UCSD-AML1 (cell line): ENCODE measurements around the gene IL18R1.
A peak's percentile ranks its signal among the peaks of the same experiment; 100 is the strongest.

ENCODE experiments used
- DNase-seq: peaks from one replicate; lab custom pipeline; 2025; ENCODE audit not compliant: unreplicated experiment; lab: John Stamatoyannopoulos, UW

Gene IL18R1

DNA sequence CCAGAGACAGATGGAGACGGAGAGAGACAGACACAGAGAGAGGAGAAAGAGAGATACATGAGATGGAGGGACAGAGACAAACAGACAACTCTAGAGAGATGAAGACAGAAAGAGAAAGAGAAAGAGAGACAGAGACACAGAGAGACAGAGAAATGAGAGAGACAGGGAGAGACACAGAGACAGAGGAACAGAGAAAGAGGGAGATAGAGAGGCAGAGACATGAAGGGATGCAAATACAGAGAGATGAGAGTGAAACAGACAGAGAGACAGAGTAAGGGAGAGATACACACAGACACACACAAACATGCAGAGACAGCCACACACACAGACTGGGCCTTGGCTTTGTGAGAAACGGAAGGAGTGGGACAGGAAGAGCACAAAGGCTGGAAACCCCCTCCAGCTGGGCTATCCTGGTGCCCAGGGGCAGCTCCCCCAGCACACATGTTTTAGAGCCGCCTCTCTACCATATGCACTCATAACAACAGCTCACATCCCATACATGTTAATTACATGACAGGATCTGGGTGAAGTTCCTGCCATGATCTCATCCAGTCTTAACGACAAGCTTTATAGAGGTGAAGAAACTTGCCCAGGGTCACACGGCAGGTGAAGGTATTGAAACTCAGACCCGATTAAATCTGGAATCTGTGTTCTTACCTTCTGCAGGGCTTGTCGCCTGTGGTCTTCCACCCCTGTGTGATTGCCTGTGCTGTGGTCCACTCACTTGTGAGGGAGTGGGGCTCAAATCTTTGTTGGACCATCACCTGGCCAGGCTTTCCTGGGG, 32.4 kb downstream of the IL18R1 start:
- DNase-seq = no peak

DNA sequence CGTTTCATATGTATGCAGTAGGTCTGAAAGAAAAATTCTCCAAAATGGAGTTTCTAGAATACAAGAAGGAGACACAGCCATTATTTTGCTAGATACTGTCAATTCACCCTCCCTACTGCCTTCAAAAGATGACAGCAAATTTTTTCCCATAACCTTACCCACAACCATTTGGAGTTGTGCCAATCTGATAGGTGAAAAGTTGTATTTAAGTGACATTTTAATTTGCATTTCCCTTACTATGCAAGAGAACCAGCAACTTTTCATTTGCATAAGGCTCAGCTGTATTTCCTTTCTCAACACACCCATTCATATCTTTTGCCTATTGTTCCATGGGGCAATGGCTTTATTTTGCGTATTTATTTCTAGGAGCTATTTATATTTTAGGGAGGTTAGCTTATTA, 36.0 kb downstream of the IL18R1 start:
- no peak for DNase-seq

- no peak for DNase-seq
Observed at GRCh38 chr2:102392096-102392495, 36.5 kb downstream of the IL18R1 start.

- DNase-seq = no peak
Observed at GRCh38 chr2:102392942-102393341, 37.3 kb downstream of the IL18R1 start.

DNA sequence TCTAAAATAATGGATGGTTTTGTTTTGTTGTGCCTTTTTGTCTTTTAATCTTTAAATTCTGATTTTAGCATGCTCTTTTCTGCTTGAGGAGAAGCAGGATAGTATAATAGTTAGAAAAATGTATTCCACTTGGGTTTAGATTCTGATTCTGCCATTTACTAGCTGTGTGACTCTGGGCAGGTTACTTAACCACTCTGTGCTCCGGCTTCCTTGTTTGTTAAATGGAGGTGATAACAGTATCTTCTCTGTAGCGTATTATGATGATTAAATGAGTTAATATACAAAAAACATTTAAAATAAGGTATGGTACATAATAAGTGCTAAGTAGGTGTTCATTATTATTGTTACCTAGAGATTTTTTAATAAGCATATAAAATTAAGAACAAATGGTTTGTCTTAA, 40.4 kb downstream of the IL18R1 start:
- DNase-seq = no peak

DNA sequence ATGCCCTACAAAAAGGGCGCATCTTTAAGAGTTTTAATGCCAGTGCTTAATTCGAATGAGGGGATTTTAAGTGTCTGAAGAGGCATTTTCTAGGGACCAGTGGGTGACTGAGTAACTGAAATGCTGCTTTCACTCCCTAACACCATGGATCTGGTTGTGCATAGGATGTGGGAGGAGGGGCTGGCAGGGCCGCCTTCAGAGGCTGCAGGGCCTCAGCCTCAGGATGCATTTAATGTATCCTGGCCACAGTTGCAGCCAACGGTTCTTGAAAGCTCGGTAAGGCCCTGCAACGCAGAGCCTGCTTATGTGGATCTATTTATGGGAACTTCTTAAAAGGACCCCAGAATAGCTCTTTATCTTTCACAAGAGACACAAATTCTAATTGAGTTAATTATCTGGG, 41.6 kb downstream of the IL18R1 start:
- DNase-seq = peak; percentile 32

DNA sequence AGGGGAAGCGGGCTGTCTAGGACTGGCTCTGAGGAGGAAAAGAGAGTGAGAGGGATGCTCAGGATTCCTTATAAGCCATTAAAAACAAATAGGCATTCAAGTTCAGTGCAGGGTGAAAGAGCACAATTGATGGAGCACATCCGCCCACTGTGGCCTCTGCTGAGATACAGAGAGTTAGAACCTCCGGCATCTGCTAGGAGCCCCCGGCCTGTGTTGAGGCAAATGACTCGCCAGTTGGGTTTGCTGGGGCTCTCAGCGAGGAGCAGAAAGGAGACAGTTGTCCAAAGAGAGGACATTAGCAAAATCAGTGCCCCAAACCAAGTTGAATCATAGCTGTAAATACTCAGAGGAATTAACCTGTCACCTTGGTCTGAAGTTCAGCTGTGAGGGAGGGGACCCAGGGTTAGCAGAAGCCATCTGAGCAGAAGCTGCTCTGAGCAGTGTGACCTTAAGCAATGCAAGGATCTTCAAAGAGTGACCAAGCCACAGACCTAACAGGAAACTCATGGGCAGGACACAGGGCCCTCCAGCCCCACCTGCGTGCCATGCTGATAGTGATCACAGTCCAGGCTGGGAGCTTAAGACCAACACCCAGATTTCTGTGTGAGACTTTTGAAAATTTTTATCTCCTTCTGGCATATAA, 44.0 kb downstream of the IL18R1 start:
- no peak for DNase-seq

DNA sequence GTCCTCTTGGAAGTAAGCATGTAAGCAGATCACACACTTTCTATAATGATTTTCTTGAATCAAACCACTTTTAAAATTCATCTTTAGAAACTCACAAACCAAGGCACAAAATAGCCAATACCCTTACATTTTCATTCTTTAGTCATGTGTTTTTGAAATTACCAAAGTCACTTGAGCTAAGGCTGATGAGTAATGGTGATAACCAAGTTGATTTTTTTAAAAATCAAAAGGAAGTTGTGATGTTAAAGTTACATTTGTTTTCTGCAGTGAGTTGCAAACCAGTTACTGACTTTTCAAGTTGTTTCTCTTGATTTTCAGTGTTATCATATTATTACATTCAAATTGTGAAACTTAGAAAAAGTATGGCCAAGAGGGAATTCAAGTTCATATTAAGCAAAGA, 45.9 kb downstream of the IL18R1 start:
- DNase-seq = no peak

- no peak for DNase-seq
Observed at GRCh38 chr2:102401865-102402264, 46.3 kb downstream of the IL18R1 start.

GRCh38 chr2:102410952-102411351, 55.4 kb downstream of the IL18R1 start:
- no peak for DNase-seq

DNA sequence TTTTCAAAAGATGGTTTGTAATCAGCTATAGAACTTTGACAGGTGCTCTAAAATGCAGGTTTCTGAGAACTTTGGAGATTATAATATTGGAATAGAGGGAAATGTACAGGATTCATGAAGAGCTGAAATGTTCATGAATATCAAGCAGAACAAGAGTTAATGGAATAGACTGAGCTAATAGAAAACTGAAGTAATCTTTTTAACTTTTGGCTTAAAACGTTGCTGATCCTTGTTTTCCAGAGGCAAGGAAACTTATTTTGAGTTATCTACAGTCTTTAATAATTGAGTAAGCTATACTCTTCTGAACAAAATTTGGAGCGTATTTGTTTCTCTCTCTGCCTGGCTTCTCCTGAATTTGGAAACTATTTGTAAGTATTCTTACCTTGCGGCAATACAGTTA, 56.6 kb downstream of the IL18R1 start:
- no peak for DNase-seq

DNA sequence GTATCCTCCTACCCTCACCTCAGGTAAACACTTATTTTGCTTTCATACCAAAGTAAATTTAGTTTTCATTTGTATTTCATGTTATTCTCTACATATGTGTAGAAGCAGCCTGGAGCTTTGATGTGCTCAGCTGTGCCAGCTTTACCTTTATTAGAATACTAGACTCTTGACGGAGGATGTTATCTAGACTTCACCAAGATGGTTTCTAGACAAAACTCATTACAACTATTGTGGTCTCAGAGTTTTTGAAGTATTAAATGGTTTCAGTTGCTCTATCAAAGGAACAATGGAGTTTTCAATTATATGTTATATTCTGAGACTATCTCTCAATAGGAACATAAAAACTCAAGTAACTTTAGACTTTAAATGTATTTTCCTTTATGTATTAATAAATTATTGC, 62.4 kb downstream of the IL18R1 start:
- DNase-seq = no peak

DNA sequence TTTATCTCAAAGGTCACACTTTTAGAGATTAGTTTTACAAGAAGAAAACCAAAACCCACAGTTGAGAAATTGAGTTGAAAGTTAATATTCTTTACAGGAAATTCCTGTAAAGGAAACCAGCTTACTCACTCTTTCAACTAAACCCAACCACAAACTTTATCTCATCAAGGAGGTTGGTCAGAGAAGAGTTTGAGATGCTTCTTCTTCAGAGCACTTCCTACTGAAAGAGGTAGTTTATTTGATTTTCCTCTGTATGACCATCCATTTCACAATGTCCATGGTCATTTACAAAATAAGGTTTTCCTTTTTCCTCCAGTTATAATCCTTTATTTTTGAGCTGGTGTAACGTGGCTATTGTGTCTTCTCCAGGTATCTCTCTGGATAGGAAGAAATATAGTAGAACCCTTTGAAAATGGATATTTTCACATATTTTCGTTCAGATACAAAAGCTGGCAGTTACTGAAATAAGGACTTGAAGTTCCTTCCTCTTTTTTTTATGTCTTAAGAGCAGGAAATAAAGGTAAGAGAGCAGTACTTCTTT, 62.9 kb downstream of the IL18R1 start:
- no peak for DNase-seq

- DNase-seq = no peak
Observed at GRCh38 chr2:102420290-102420689, 64.7 kb downstream of the IL18R1 start.

DNA sequence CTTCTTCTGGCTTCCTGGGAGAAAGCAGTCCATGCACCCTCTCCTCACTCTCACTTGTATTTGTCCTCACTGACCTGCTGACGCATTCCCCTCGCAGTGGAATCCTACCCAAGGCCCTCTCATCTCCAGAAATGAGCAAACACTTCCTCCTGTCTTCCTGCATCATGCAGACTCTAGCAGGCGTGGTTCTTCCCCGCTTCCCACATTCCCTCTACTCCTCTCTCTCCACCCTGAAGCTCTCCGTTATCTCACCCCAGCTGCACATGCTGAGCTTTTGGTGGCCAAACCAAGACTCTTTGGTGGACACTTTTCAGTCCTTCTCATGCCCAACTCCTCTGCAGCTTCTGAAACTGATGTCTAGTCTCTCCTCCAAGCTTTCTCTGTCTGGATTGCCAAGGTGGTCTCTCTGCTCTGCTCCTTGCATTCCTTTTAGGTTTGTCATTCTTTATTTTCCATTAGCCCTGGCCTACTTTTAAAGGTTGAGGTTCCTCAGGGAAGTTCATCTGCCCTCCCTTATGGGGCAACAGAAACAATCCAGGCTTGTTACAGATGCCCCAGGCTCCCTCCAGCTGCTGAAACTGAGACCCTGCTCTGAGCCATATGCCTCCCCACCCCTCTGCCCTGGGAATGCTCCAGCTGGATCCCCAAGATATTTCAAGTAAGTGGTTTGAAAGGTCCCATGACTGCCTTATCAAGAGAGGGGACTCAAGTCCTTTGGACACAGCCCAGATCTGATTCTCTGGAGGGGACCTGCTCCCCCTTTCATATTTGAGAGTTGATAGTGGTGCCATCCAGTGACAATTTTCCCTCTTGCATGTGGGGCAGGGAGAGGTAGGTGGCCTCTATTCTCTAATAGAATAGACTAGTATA, 66.5 kb downstream of the IL18R1 start:
- DNase-seq = no peak

DNA sequence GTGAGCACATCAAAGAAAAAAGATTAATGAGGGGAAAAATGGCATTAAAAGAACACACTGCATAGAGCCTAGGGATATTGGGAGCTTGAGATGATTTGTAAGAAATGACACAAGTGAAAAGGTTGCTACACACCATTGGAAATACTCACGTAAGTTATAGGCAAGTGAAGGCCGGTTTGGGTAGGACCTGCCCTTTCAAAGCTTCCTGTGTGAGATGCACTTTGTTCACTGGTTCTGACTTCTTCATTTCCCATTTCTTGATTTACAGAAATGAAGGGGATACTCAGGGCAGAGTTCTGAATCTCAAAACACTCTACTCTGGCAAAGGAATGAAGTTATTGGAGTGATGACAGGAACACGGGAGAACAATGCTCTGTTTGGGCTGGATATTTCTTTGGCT, 67.3 kb downstream of the IL18R1 start, which contains the start of gene IL18RAP:
TSS of gene IL18RAP (plus strand) at position 251 of the 400 bp plus-strand sequence. CDS start at position 369, 118 bp downstream.
- DNase-seq = no peak

- DNase-seq = no peak
Observed at GRCh38 chr2:102423368-102423767, 67.8 kb downstream of the IL18R1 start.

DNA sequence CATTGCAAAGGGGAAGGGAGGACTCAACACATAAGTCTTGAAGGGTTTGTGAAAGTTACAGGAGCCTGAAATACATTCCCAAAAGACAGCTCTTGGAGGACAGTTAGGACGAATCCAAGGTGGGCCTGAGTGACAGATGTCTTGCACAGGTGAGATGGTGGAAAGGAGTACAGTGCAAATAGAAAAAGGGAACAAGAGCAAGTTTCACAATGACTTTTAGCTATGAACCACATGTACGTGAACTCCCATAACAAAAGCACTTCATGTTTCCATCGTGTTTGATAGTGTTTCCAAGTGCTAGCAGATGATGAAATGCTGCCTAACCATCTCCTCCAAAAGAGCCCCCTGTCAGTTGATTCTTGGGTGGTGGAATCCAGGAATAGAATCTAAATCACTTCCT, 69.2 kb downstream of the IL18R1 start:
- no peak for DNase-seq

- DNase-seq = no peak
Observed at GRCh38 chr2:102425441-102426132, 70.0 kb downstream of the IL18R1 start.

GRCh38 chr2:102427249-102427648, 71.7 kb downstream of the IL18R1 start:
- DNase-seq = no peak

- DNase-seq = no peak
Observed at GRCh38 chr2:102428573-102428972, 73.0 kb downstream of the IL18R1 start.
